ENCODE measurements around the gene SH3RF3.

The SH3RF3 gene

GRCh38 chr2:109256111-109256510 lies 127.1 kb downstream of the SH3RF3 start:
- H3K4me3 ChIP-seq (ENCODE audit: extremely low read depth, insufficient read depth, low read length, poor library complexity, severe bottlenecking): no peak overlapping the region
- no peaks in the 10 kb centered on the region for H3K36me3 ChIP-seq (ENCODE audit: control insufficient read depth, insufficient read depth, low read length)
- no peaks in the 10 kb centered on the region for H3K4me1 ChIP-seq (ENCODE audit: control insufficient read depth, insufficient read depth, low read length, poor library complexity, severe bottlenecking)
- WGBS, 2 experiments (ENCODE audit: insufficient coverage in 2 of 2): 96 to 97% methylated on average over 9 to 12 of the region's 12 CpGs
- no peaks in the 10 kb centered on the region for H3K9me3 ChIP-seq (ENCODE audit: control insufficient read depth, low read length)
- H3K27ac ChIP-seq (ENCODE audit: low read depth, low read length, severe bottlenecking): no peak overlapping the region

- no peak overlapping the region for H3K27ac ChIP-seq (ENCODE audit: low read depth, low read length, severe bottlenecking)
- WGBS, 2 experiments (ENCODE audit: insufficient coverage in 2 of 2): 94 to 96% methylated on average over 7 of the region's 7 CpGs
- no peaks in the 10 kb centered on the region for H3K36me3 ChIP-seq (ENCODE audit: control insufficient read depth, insufficient read depth, low read length)
Measured at GRCh38 chr2:109256921-109257320, 127.9 kb downstream of the SH3RF3 start.

DNA sequence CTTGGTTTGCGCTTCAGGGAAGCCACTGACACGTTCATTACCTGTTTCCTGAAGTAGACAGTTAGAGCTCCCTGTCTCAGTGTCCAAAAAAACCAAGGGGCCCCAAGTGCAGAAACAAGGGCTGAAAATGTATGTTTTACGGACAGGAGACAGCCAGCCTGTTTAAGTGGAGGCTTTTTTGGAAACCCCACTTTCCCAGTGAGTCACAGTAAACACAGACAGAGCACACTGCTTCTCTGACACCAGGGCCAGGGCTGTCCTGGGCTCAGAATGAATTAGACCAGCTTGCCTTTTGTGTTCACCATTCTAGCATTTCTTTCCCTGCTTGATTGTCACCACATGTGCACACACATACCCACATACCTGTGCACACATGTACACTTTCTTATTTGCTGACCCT lies 128.6 kb downstream of the SH3RF3 start:
- H3K36me3 ChIP-seq (ENCODE audit: control insufficient read depth, insufficient read depth, low read length): no peaks in the 10 kb centered on the region
- no peaks in the 10 kb centered on the region for H3K4me1 ChIP-seq (ENCODE audit: control insufficient read depth, insufficient read depth, low read length, poor library complexity, severe bottlenecking)
- 95 to 100% methylated on average over 3 of the region's 3 CpGs for WGBS, 2 experiments (ENCODE audit: insufficient coverage in 2 of 2)
- H3K4me3 ChIP-seq (ENCODE audit: extremely low read depth, insufficient read depth, low read length, poor library complexity, severe bottlenecking): no peak overlapping the region
- no peak overlapping the region for H3K27ac ChIP-seq (ENCODE audit: low read depth, low read length, severe bottlenecking)
- H3K9me3 ChIP-seq (ENCODE audit: control insufficient read depth, low read length): no peaks in the 10 kb centered on the region

More at GRCh38 chr2:109256921-109257320, 127.9 kb downstream of the SH3RF3 start:
- no peak overlapping the region for H3K4me3 ChIP-seq (ENCODE audit: extremely low read depth, insufficient read depth, low read length, poor library complexity, severe bottlenecking)
- no peaks in the 10 kb centered on the region for H3K9me3 ChIP-seq (ENCODE audit: control insufficient read depth, low read length)
- H3K4me1 ChIP-seq (ENCODE audit: control insufficient read depth, insufficient read depth, low read length, poor library complexity, severe bottlenecking): no peaks in the 10 kb centered on the region

- no peak overlapping the region for H3K27ac ChIP-seq (ENCODE audit: low read depth, low read length, severe bottlenecking)
- H3K4me3 ChIP-seq (ENCODE audit: extremely low read depth, insufficient read depth, low read length, poor library complexity, severe bottlenecking): no peak overlapping the region
- no peaks in the 10 kb centered on the region for H3K4me1 ChIP-seq (ENCODE audit: control insufficient read depth, insufficient read depth, low read length, poor library complexity, severe bottlenecking)
Measured at GRCh38 chr2:109258376-109258775, 129.4 kb downstream of the SH3RF3 start.

GRCh38 chr2:109258905-109259540 lies 130.0 kb downstream of the SH3RF3 start:
- WGBS, 2 experiments (ENCODE audit: insufficient coverage in 2 of 2): 93 to 99% methylated on average over 8 to 10 of the region's 11 CpGs
- H3K36me3 ChIP-seq (ENCODE audit: control insufficient read depth, insufficient read depth, low read length): no peaks in the 10 kb centered on the region
- no peaks in the 10 kb centered on the region for H3K4me1 ChIP-seq (ENCODE audit: control insufficient read depth, insufficient read depth, low read length, poor library complexity, severe bottlenecking)
- no peaks in the 10 kb centered on the region for H3K9me3 ChIP-seq (ENCODE audit: control insufficient read depth, low read length)
- H3K27ac ChIP-seq (ENCODE audit: low read depth, low read length, severe bottlenecking): no peak overlapping the region
- H3K4me3 ChIP-seq (ENCODE audit: extremely low read depth, insufficient read depth, low read length, poor library complexity, severe bottlenecking): no peak overlapping the region

More at GRCh38 chr2:109258376-109258775, 129.4 kb downstream of the SH3RF3 start:
- Histone ChIP-seq H3K9me3 (ENCODE audit: control insufficient read depth, low read length) (no peaks in the 10 kb centered on the region), H3K36me3 (ENCODE audit: control insufficient read depth, insufficient read depth, low read length) (no peaks in the 10 kb centered on the region)
- 79 to 93% methylated on average over 6 to 7 of the region's 9 CpGs for WGBS, 2 experiments (ENCODE audit: insufficient coverage in 2 of 2)

GRCh38 chr2:109259671-109260070 lies 130.7 kb downstream of the SH3RF3 start:
- no peak overlapping the region for H3K4me3 ChIP-seq (ENCODE audit: extremely low read depth, insufficient read depth, low read length, poor library complexity, severe bottlenecking)
- H3K36me3 ChIP-seq (ENCODE audit: control insufficient read depth, insufficient read depth, low read length): no peaks in the 10 kb centered on the region
- H3K4me1 ChIP-seq (ENCODE audit: control insufficient read depth, insufficient read depth, low read length, poor library complexity, severe bottlenecking): no peaks in the 10 kb centered on the region
- no peak overlapping the region for H3K27ac ChIP-seq (ENCODE audit: low read depth, low read length, severe bottlenecking)
- no peaks in the 10 kb centered on the region for H3K9me3 ChIP-seq (ENCODE audit: control insufficient read depth, low read length)
- 91 to 94% methylated on average over 5 to 6 of the region's 8 CpGs for WGBS, 2 experiments (ENCODE audit: insufficient coverage in 2 of 2)

- H3K27ac ChIP-seq (ENCODE audit: low read depth, low read length, severe bottlenecking): no peak overlapping the region
- peaks cover 5% of the 10 kb centered on the region for H3K4me1 ChIP-seq (ENCODE audit: control insufficient read depth, insufficient read depth, low read length, poor library complexity, severe bottlenecking)
- no peaks in the 10 kb centered on the region for H3K36me3 ChIP-seq (ENCODE audit: control insufficient read depth, insufficient read depth, low read length)
- no peak overlapping the region for H3K4me3 ChIP-seq (ENCODE audit: extremely low read depth, insufficient read depth, low read length, poor library complexity, severe bottlenecking)
- WGBS, 2 experiments (ENCODE audit: insufficient coverage in 2 of 2): 87 to 92% methylated on average over 9 to 11 of the region's 11 CpGs
- H3K9me3 ChIP-seq (ENCODE audit: control insufficient read depth, low read length): no peaks in the 10 kb centered on the region
Measured at GRCh38 chr2:109260116-109260855, 131.3 kb downstream of the SH3RF3 start.

GRCh38 chr2:109260886-109261700 lies 132.1 kb downstream of the SH3RF3 start:
- H3K27ac ChIP-seq (ENCODE audit: low read depth, low read length, severe bottlenecking): no peak overlapping the region
- WGBS, 2 experiments (ENCODE audit: insufficient coverage in 2 of 2): 76 to 85% methylated on average over 6 to 7 of the region's 8 CpGs

DNA sequence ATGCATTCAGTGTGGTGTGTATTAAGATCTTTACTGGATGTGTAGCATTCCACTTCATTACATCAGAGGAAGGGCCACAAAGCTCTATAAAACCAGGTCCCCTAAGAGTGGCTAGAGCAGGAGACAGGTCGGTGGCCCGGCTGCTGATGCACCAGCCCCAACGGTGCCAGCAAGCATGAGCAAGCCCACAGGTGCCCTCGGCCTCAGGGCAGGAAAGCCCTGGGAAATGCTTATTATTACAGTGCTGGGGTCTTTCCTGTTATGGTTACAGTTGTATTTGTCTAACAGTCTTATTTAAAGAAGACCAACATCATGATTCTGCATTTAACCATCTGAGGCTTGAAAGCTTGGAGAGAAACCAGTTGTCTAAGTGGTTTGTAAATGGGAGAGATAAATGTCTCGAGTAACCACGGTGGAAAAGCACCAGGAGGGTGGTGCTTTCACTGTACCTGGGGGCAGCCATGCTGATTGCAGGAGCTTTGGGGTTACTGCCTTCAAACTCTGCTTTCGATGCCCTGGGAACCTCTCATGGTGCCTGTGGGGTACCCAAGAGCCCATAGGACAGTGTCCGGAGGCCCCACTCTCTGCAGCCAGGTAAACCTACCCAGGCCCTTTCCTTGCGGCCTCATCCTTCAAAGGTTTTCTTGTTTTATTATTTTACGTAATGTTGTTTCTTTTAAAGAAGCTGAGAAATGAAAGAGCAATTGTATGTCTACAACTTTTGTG lies 133.1 kb downstream of the SH3RF3 start:
- Histone ChIP-seq H3K27ac (ENCODE audit: low read depth, low read length, severe bottlenecking) (no peak overlapping the region), H3K4me1 (ENCODE audit: control insufficient read depth, insufficient read depth, low read length, poor library complexity, severe bottlenecking) (peaks cover 13% of the 10 kb centered on the region), H3K4me3 (ENCODE audit: extremely low read depth, insufficient read depth, low read length, poor library complexity, severe bottlenecking) (no peak overlapping the region), H3K36me3 (ENCODE audit: control insufficient read depth, insufficient read depth, low read length) (no peaks in the 10 kb centered on the region), H3K9me3 (ENCODE audit: control insufficient read depth, low read length) (no peaks in the 10 kb centered on the region)
- 96 to 97% methylated on average over 8 of the region's 10 CpGs for WGBS, 2 experiments (ENCODE audit: insufficient coverage in 2 of 2)

More at GRCh38 chr2:109260886-109261700, 132.1 kb downstream of the SH3RF3 start:
- Histone ChIP-seq H3K9me3 (ENCODE audit: control insufficient read depth, low read length) (no peaks in the 10 kb centered on the region), H3K36me3 (ENCODE audit: control insufficient read depth, insufficient read depth, low read length) (no peaks in the 10 kb centered on the region), H3K4me3 (ENCODE audit: extremely low read depth, insufficient read depth, low read length, poor library complexity, severe bottlenecking) (no peak overlapping the region), H3K4me1 (ENCODE audit: control insufficient read depth, insufficient read depth, low read length, poor library complexity, severe bottlenecking) (peaks cover 5% of the 10 kb centered on the region)

GRCh38 chr2:109264595-109265328 lies 135.8 kb downstream of the SH3RF3 start:
- H3K27ac ChIP-seq (ENCODE audit: low read depth, low read length, severe bottlenecking): no peak overlapping the region
- peaks cover 16% of the 10 kb centered on the region for H3K4me1 ChIP-seq (ENCODE audit: control insufficient read depth, insufficient read depth, low read length, poor library complexity, severe bottlenecking)
- 94 to 96% methylated on average over 6 to 12 of the region's 12 CpGs for WGBS, 2 experiments (ENCODE audit: insufficient coverage in 2 of 2)

More at GRCh38 chr2:109264595-109265328, 135.8 kb downstream of the SH3RF3 start:
- no peaks in the 10 kb centered on the region for H3K36me3 ChIP-seq (ENCODE audit: control insufficient read depth, insufficient read depth, low read length)
- H3K9me3 ChIP-seq (ENCODE audit: control insufficient read depth, low read length): no peaks in the 10 kb centered on the region
- no peak overlapping the region for H3K4me3 ChIP-seq (ENCODE audit: extremely low read depth, insufficient read depth, low read length, poor library complexity, severe bottlenecking)
